Ectodermal cell (in vitro differentiated cells): ENCODE measurements around the gene NDUFV1. TPM values are rescaled to one million over a fixed set of nuclear protein-coding genes. Genes with fewer than 3 reads are reported as not detected.
A peak's percentile ranks its signal among the peaks of the same experiment; 100 is the strongest.
"Not testable (repeated sequence)": the region's sequence is repeated elsewhere in the genome, so short reads cannot be mapped to it uniquely, and the experiment has no call there.

Source experiments
- H3K27ac ChIP-seq: 2 replicates; pipeline ENCODE4 v1.7.0; 2013; ENCODE audit warnings: mild to moderate bottlenecking, low read depth, low read length; ENCODE audit not compliant: insufficient read depth, poor library complexity, severe bottlenecking
- H3K27me3 ChIP-seq: 2 replicates; pipeline ENCODE4 v1.7.0; 2013; ENCODE audit warnings: mild to moderate bottlenecking, low read length; ENCODE audit not compliant: insufficient read depth, control insufficient read depth, poor library complexity, severe bottlenecking
- H3K36me3 ChIP-seq: one replicate; pipeline ENCODE4 v1.7.0; 2013; ENCODE audit warnings: low read length; ENCODE audit not compliant: control insufficient read depth, insufficient read depth
- H3K4me1 ChIP-seq: one replicate; pipeline ENCODE4 v1.7.0; 2013; ENCODE audit warnings: low read length; ENCODE audit not compliant: control insufficient read depth, insufficient read depth
- H3K4me3 ChIP-seq: 2 replicates; pipeline ENCODE4 v1.7.0; 2013; ENCODE audit warnings: low read depth, low read length, control low read depth; ENCODE audit not compliant: insufficient read depth
- H3K9me3 ChIP-seq: 2 replicates; pipeline ENCODE4 v1.7.0; 2013; ENCODE audit warnings: mild to moderate bottlenecking, low read length, moderate library complexity; ENCODE audit not compliant: control insufficient read depth
- WGBS, 2 experiments: methylation state at CpG; one replicate each; pipeline ENCODE4 v1.1.7; 2013; ENCODE audit warnings: missing lambda C conversion rate in 2 of 2; 5-methylcytosine and 5-hydroxymethylcytosine counted together
- polyA plus RNA-seq, 4 experiments: library from polyadenylated mRNA; stranded (reverse); fragments of 50-300 nt; gene quantifications; one replicate each; pipeline ENCODE4 v1.2.3, GENCODE V29; 2013

Gene NDUFV1
- polyA plus RNA-seq (2013, experiment 1 of 4), result 124 TPM
- 108 TPM for polyA plus RNA-seq (2013, experiment 2 of 4)
- 99.8 TPM for polyA plus RNA-seq (2013, experiment 3 of 4)
- polyA plus RNA-seq (2013, experiment 4 of 4), result 102 TPM

DNA sequence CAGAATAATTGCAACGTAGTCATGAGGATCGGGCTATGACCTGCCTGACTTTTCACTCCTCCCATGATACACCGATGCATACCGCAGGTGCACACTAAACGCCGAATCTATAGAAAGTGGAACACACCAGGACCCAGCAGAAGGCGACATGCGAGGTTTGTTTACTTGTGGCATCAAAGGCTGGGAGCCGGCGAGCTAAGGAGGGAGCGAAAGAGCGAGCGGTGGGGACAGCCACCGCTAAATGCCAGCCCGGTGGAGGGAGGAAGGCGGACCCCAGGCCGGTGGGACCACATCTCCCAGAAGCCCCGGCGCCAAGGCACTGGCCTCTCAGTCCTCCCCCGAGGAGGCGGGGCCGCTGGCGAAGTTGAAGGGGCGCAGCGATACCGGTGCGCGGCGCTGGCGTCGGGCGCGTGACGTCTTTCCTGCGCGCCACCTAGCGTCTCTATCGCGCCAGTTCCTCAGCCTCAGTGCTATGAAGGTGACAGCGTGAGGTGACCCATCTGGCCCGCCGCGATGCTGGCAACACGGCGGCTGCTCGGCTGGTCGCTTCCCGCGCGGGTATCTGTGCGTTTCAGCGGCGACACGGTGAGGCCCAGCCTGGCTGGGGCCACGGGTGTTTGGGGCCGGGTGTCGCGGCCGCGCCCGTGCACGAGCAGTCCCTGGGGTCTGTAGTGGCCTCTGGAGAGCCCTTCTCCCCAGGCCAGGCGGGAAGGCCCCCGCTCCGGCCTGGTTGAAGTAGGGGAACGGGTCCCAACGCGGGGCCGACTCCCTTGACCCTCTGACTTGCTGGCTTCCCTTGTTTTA is at the start of gene NDUFV1:
Gene NDUFV1 (plus strand): TSS at position 445 of the 804 bp plus-strand sequence. CDS start 69 bp downstream, at position 514.
- 5% methylated on average over 69 of the region's 69 CpGs for WGBS, 2 experiments
- Histone ChIP-seq H3K9me3 (no peaks in the 10 kb centered on the region), H3K36me3 (peaks cover 16% of the 10 kb centered on the region), H3K27me3 (peaks cover 19% of the 10 kb centered on the region), H3K4me3 (peak within 1 kb of the TSS; percentile 100), H3K27ac (no peak within 1 kb of the TSS), H3K4me1 (peaks cover 21% of the 10 kb centered on the region)

DNA sequence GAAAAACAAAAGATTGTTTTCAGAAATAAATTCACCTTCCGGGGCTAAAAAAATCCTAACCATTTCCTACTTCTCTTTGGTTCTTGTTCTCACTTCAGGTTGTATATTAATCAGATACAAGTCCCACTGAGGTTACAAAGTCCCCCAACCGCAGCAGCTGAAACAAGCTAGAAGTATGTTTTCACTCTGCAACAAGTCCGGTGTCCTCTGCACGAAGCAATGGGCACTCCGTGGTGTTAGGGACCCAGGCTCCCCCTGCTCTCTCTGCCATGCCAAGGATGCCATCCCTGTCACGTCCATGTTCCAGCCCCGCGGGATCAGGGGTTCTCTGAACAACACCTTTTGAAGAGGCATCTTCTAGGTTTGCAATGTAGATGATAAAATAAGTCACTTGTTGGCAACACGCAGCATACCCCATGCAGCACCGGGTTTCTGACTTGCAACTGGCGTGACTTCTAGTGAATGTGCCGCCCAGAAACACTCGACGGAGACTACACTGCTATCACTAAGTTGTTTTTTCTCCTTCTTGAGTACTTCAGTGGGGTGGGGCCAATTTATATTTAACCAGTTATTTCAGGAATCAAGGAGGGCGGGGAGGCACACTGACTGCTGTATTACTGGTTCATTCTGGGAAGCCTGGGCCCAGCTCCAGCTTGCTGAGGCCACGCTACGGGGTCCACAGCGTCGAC is 48.5 kb upstream of the NDUFV1 start:
- no peak overlapping the region for H3K27ac ChIP-seq
- 93 to 94% methylated on average over 19 of the region's 19 CpGs for WGBS, 2 experiments
- H3K27me3 ChIP-seq, result no peaks in the 10 kb centered on the region

DNA sequence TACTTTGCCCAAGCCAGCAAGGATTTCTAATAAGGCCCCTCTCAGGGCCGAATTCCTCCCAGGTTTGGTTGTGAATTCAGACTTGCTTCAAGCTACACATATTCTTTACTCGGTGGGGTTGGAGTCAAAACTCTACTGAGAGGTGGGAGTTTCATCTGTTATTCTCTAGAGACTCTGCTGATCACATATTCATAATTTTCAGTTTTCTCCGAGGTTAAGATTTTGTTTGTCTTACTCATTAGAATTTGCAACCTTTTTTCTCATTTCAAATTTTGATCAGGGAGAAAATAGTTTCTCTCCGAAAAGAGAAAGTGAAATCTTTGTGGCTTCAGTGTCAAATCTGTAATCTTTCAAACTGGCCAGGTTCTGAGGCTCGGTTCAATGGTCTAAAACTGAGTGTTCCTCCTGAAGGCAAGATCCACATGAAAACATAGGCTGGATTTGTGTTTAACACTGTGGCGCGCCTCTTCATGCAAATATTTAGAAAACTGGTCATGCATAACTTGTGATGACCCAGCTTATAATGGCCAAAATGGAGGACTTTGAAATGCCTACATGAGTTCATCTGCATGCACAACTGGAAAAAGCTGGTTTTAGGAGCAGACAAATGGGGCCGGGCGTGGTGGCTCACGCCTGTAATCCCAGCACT is 44.6 kb upstream of the NDUFV1 start:
- WGBS, 2 experiments, result 85 to 86% methylated on average over 9 to 10 of the region's 10 CpGs
- Histone ChIP-seq H3K4me3 (no peak overlapping the region), H3K36me3 (no peaks in the 10 kb centered on the region), H3K27me3 (no peaks in the 10 kb centered on the region), H3K9me3 (no peaks in the 10 kb centered on the region), H3K4me1 (no peaks in the 10 kb centered on the region), H3K27ac (no peak overlapping the region)

More for the DNA sequence above, 48.5 kb upstream of the NDUFV1 start:
- Histone ChIP-seq H3K9me3 (no peaks in the 10 kb centered on the region), H3K36me3 (no peaks in the 10 kb centered on the region), H3K4me3 (no peak overlapping the region), H3K4me1 (no peaks in the 10 kb centered on the region)

DNA sequence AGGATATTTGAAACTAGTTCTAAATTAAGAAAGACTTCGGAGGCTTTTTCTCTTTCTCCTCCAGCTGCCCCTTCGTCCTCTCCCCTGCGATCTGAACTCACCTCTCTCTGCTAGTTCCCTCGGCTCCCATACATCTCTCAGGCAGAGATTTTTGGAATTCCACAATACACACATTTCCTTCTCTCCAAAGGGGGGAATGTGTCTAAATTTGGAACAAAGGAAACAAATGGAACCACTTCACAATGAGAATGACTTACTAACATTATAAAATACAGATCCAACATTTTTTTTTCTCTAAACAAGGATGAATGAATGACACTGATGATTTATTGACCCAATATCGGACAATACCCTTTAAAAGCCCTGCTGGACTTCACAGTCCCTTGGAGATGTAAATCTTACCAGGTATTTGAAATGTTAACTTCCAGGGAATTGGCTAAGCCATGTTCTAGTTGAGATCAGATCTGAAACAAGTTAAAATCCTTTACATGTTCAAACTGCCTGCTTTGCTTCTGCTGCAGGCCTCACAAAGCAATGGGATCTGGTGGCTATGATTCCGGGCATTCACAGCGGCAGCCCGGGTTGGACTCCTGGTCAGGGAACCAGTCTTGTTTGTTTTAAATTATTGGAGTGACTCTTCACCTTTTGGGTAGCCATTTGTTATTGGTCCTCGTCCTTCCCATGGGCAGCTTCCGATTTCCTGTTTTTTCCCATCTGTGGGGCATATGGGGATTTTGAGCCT is 43.6 kb upstream of the NDUFV1 start:
- Histone ChIP-seq H3K9me3 (no peaks in the 10 kb centered on the region), H3K4me3 (no peak overlapping the region), H3K36me3 (no peaks in the 10 kb centered on the region), H3K27ac (no peak overlapping the region), H3K27me3 (no peaks in the 10 kb centered on the region), H3K4me1 (no peaks in the 10 kb centered on the region)
- WGBS, 2 experiments, result 88 to 89% methylated on average over 10 of the region's 10 CpGs

DNA sequence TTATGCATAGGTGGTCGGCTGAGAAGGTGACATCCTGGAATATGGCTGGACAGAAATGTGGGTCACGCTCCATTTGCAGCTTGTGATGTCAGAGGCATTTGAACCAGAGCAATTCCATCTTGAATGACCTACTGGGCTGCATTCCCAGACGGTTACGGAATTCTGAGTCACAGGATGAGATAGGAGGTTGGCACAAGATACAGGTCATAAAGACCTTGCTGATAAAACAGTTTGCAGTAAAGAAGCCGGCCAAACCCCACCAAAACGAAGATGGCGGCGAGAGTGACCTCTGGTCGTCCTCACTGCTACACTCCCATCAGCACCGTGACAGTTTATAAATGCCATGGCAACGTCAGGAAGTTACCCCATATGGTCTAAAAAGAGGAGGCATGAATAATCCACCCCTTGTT is 43.0 kb upstream of the NDUFV1 start:
- H3K27ac ChIP-seq, result not testable (repeated sequence)

DNA sequence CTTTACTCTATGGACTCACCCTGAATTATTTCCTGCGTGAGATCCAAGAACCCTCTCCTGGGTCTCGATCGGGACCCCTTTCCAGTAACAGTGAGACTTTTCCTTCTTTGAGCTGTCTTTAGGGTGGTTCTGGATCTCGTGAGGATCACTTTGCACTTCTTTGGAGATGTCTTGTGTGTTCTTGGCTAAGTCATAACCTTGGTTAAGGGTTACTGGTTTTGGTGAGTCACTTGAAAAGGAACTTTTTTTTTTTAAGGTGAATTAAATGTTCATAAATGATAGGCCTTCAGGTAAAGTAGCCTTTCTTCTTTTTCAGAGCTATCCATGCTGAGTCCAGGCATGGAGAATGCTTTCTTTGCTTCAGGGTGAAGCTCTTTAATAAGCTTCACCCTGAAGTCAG is 42.5 kb upstream of the NDUFV1 start:
- Histone ChIP-seq H3K4me3 (no peak overlapping the region), H3K9me3 (no peaks in the 10 kb centered on the region), H3K36me3 (no peaks in the 10 kb centered on the region), H3K27me3 (no peaks in the 10 kb centered on the region), H3K4me1 (no peaks in the 10 kb centered on the region), H3K27ac (no peak overlapping the region)
- WGBS, 2 experiments, result 94 to 98% methylated on average over 4 of the region's 4 CpGs

More for the DNA sequence above, 43.0 kb upstream of the NDUFV1 start:
- WGBS, 2 experiments, result 91 to 92% methylated on average over 11 of the region's 11 CpGs
- not testable (repeated sequence) for H3K36me3 ChIP-seq, H3K4me3 ChIP-seq, H3K4me1 ChIP-seq, H3K27me3 ChIP-seq, H3K9me3 ChIP-seq

DNA sequence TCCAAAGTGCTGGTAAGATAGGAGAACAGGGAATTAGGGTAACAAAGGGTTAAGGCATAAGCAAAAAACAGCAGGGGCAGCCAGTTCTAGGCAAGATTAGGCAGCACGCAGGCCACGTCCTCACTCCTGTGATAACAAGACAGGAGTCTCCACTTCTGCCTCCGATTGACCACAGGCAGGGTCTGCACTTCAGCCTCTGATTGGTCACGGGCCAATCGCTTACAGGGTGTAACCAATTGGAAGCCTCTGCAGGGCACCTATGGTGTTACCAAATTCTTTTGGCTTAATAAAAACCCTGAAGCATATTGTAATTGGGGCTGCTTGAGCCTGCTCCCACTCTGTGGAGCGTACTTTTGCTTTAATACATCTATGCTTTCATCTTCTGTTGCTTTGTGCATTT is 35.3 kb upstream of the NDUFV1 start:
- H3K4me1 ChIP-seq, result no peaks in the 10 kb centered on the region
- no peaks in the 10 kb centered on the region for H3K9me3 ChIP-seq
- H3K4me3 ChIP-seq, result no peak overlapping the region
- no peaks in the 10 kb centered on the region for H3K36me3 ChIP-seq
- H3K27me3 ChIP-seq, result no peaks in the 10 kb centered on the region
- H3K27ac ChIP-seq, result no peak overlapping the region
- 56 to 65% methylated on average over 6 of the region's 6 CpGs for WGBS, 2 experiments

DNA sequence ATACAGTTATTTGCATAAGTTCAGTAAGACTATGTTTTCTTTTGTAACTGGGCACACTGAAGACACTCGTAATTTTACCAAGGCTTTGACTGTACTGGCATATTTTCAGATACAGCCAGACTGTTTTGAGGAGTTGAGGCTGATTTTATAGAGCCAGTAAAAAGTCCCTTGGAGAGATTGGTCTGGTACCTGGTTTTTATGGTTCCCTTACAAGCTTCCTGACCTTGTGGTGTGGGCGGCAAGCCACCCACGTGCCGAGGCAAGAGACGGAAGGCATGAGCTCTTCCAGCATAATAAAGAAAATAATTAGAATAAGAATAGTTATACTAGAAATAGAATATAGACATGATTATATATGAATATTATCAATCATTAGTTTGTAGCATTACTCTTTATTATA is 34.4 kb upstream of the NDUFV1 start:
- H3K27me3 ChIP-seq, result no peaks in the 10 kb centered on the region
- H3K27ac ChIP-seq, result no peak overlapping the region
- WGBS, 2 experiments, result 33 to 54% methylated on average over 2 to 4 of the region's 5 CpGs
- no peaks in the 10 kb centered on the region for H3K4me1 ChIP-seq
- no peak overlapping the region for H3K4me3 ChIP-seq
- no peaks in the 10 kb centered on the region for H3K9me3 ChIP-seq
- H3K36me3 ChIP-seq, result no peaks in the 10 kb centered on the region

DNA sequence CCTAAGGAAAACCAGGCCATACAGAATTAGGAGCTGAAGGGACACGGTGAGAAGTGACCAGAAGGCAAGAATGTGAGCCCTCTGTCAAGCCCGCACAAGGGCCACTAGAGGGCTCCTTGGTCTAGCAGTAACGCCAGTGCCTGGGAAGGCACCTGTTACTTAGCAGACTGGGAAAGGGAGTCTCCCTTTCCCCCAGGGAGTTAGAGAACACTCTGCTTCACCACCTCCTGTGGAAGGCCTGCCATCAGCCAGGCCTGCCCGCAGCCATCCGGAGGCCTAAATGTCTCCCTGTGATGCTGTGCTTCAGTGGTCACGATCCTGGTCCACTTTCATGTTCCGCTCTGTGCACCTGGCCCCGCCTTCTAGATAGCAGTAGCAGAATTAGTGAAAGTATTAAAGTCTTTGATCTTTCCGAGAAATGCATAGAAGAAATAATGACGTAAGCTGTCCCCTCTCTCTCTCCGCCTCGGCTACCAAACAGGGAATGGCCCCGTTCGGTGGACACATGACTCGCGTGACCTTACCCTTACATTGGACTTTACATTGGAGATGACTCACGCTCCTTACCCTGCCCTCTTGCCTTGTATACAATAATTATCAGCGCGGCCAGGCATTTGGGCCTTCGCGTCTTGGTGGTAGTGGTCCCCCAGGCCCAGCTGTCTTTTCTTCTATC is 33.9 kb upstream of the NDUFV1 start:
- no peak overlapping the region for H3K4me3 ChIP-seq
- no peaks in the 10 kb centered on the region for H3K4me1 ChIP-seq
- no peaks in the 10 kb centered on the region for H3K27me3 ChIP-seq
- no peaks in the 10 kb centered on the region for H3K9me3 ChIP-seq
- 70 to 71% methylated on average over 21 of the region's 21 CpGs for WGBS, 2 experiments
- no peaks in the 10 kb centered on the region for H3K36me3 ChIP-seq
- H3K27ac ChIP-seq, result no peak overlapping the region
